Nephron (organoid): ENCODE data around the gene ARFGAP3.
A peak's percentile ranks its signal among the peaks of the same experiment; 100 is the strongest.

Experiments
- H3K27ac Mint-ChIP-seq, 3 experiments: 2 replicates each; pipeline ENCODE4 v1.8.0; 2020; ENCODE audit warnings: mixed read lengths in 3 of 3, mild to moderate bottlenecking in 2 of 3, moderate library complexity in 1 of 3
- H3K27me3 Mint-ChIP-seq: 2 replicates; pipeline ENCODE4 v1.8.0; 2021; ENCODE audit warnings: low read depth, mild to moderate bottlenecking, moderate library complexity, mixed read lengths
- H3K36me3 Mint-ChIP-seq: 2 replicates; pipeline ENCODE4 v1.8.0; 2020; ENCODE audit warnings: low read depth, mixed read lengths
- H3K4me1 Mint-ChIP-seq: 2 replicates; pipeline ENCODE4 v1.8.0; 2020; ENCODE audit warnings: mixed read lengths
- H3K4me3 Mint-ChIP-seq, 3 experiments: 2 replicates each; pipeline ENCODE4 v1.8.0; 2020; ENCODE audit warnings: mild to moderate bottlenecking in 3 of 3, mixed read lengths in 3 of 3, moderate library complexity in 2 of 3
- H3K9me3 Mint-ChIP-seq: 2 replicates; pipeline ENCODE4 v1.8.0; 2020; ENCODE audit warnings: mixed read lengths
- CTCF ChIP-seq, 3 experiments: fragments of 200-600 bp; sonication (generic); IDR thresholded peaks; one replicate each; pipeline ENCODE4 v1.5.0; 2021; ENCODE audit warnings: antibody characterized with exemption in 3 of 3; ENCODE audit not compliant: unreplicated experiment in 3 of 3

Gene ARFGAP3

DNA sequence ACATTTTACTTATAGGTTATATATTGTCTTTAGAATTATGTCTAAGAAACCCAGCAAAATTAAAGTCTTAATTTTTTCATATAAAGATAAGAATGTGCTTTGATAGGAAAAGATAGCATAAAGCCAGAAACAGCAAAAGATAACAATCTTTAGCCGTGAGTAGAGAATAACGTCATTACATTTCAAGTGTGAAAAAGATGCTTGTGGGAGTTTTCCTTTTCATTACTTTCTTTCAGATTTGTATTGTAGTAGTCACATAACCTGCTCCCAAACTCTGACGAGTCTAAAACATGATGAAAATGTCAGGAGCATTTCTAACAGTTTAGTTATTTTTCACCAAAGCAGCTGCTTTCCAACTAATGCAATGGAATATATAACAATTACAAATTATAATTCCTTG is 31.3 kb downstream of the ARFGAP3 start:
- peaks cover 5% of the 10 kb centered on the region for H3K9me3 Mint-ChIP-seq
- peaks cover 52% of the 10 kb centered on the region for H3K36me3 Mint-ChIP-seq
- H3K27ac Mint-ChIP-seq = no peak overlapping the region
- H3K4me1 Mint-ChIP-seq = no peaks in the 10 kb centered on the region
- H3K27me3 Mint-ChIP-seq = no peaks in the 10 kb centered on the region
- TF ChIP-seq CTCF (IDR thresholded peaks at IDR 0.05; ENCODE audit: unreplicated experiment in 3 of 3) = no peak
- H3K4me3 Mint-ChIP-seq = no peak overlapping the region

GRCh38 chr22:42821386-42821785 is 35.7 kb downstream of the ARFGAP3 start:
- Mint-ChIP-seq H3K4me1 (peaks cover 4% of the 10 kb centered on the region), H3K9me3 (peaks cover 5% of the 10 kb centered on the region), H3K27me3 (no peaks in the 10 kb centered on the region), H3K36me3 (peaks cover 49% of the 10 kb centered on the region), H3K4me3 (no peak overlapping the region), H3K27ac (no peak overlapping the region)
- TF ChIP-seq CTCF (IDR thresholded peaks at IDR 0.05; ENCODE audit: unreplicated experiment in 3 of 3) = no peak

- Mint-ChIP-seq H3K4me1 (peaks cover 4% of the 10 kb centered on the region), H3K9me3 (peaks cover 5% of the 10 kb centered on the region), H3K27me3 (no peaks in the 10 kb centered on the region), H3K36me3 (peaks cover 53% of the 10 kb centered on the region), H3K4me3 (no peak overlapping the region), H3K27ac (peak overlapping the region in 2 of 3 experiments; percentile 8 to 62)
- TF ChIP-seq CTCF (IDR thresholded peaks at IDR 0.05; ENCODE audit: unreplicated experiment in 3 of 3) = peak; percentile 47 to 61 (median 48)
These were observed 36.9 kb downstream of the ARFGAP3 start for GRCh38 chr22:42820045-42820763.

GRCh38 chr22:42819412-42820044 is 37.5 kb downstream of the ARFGAP3 start:
- Mint-ChIP-seq H3K27me3 (no peaks in the 10 kb centered on the region), H3K27ac (peak overlapping the region in 2 of 3 experiments; percentile 8 to 62), H3K36me3 (peaks cover 52% of the 10 kb centered on the region), H3K4me3 (no peak overlapping the region), H3K9me3 (peaks cover 5% of the 10 kb centered on the region), H3K4me1 (peaks cover 4% of the 10 kb centered on the region)
- no peak for TF ChIP-seq CTCF (IDR thresholded peaks at IDR 0.05; ENCODE audit: unreplicated experiment in 3 of 3)

DNA sequence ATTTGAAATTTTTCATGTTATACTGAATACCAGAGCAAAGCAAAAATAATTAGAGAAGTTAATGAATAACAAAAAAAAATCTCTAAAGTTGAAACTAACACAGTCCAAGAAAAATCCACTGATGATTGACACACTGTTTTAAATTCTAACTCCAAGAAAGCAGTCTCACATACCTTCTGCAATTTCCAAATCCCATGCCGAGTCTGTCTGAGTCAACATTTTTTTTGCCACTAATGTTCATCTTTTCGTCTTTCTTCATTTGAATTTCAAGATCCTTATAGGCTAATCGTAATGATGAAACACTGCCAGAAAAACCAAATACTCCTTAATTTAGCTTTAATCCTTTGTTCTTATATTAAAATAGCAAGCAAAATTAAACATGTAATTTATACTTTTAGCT is 39.5 kb downstream of the ARFGAP3 start:
- Mint-ChIP-seq H3K27ac (no peak overlapping the region), H3K4me1 (peaks cover 4% of the 10 kb centered on the region), H3K36me3 (peaks cover 51% of the 10 kb centered on the region), H3K4me3 (no peak overlapping the region), H3K27me3 (no peaks in the 10 kb centered on the region), H3K9me3 (peaks cover 3% of the 10 kb centered on the region)
- no peak for TF ChIP-seq CTCF (IDR thresholded peaks at IDR 0.05; ENCODE audit: unreplicated experiment in 3 of 3)
